Activated CD4-positive, alpha-beta T cell treated with anti-CD3 and anti-CD28 coated beads, Interleukin-2, amount 50 U/mL, for 24 hours (primary cell): Measurements from ENCODE around the gene FOXL1.

Source experiments
- DNase-seq, 2 donors: peaks; one replicate each; pipeline ENCODE4 v3.0.0-alpha.2; 2020; ENCODE audit warnings: low read depth in 1 of 2, low spot score in 1 of 2

FOXL1 gene

GRCh38 chr16:86578061-86578599, at the start of gene FOXL1:
Gene FOXL1 (plus strand): TSS chr16:86578549. CDS start chr16:86578724, 175 bp downstream.
- DNase-seq, result no peak

DNA sequence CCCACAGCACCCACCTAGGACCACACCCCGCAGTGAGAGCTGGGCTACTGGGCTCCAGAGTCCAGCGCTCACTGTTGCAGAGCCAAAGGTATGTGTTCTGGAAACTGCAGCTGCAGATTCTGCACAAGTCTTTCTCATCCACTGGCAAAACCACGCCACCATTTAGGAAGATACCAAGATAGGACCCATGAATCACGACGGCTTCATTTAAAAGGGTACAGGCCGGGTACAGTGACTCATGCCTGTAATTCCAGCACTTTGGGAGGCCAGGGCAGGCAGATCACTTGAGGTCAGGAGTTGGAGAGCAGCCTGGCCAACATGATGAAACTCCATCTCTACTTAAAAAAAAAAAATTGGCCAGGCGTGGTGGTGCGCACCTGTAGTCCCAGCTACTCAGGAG, 49.2 kb upstream of the FOXL1 start:
- DNase-seq, result no peak

GRCh38 chr16:86530251-86531190, 47.8 kb upstream of the FOXL1 start:
- no peak for DNase-seq

GRCh38 chr16:86531191-86531545, 47.2 kb upstream of the FOXL1 start:
- no peak for DNase-seq

DNA sequence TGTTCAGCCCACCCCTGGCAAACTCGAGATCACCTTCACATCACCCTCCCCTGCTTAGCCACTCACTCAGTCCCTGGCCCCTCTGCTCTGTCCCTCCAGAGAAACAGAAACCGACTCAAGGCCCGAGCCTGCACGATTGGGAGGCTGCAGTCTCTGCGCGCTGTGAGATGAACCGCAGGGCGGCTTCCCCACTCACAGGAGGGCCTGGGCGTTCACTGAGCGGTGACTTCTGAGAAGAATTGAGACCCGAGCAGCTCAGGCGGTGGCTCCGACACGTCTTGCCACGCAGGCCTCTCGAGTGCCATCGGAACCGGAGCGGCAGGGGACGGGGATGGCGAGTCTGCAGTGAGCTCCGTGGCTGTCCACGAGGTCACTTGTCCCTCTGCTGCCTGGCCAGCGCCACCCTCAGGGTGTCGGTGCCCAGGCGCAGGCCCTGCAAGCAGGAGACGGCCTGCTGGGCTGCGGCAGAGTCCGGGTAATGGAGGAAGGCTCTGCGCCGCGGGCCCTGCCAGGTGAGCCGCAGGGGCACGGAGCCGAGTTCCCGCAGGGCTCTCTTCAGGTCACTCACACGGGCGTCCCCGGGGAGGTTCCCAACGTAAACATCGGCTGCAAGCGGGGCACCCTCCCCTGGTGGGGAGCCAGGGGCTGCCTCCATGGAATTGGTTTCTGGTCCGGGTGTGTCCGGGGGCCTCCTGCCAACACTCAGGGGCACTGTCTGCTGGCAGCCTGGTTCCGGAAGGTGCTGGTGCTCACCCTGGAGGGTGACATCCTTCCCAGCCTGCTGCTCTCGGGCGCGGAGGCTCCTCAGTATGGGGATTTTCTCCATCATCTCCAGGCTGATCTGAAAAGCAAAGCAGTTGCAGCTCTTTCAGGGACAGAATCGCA, 46.5 kb upstream of the FOXL1 start:
- no peak for DNase-seq

DNA sequence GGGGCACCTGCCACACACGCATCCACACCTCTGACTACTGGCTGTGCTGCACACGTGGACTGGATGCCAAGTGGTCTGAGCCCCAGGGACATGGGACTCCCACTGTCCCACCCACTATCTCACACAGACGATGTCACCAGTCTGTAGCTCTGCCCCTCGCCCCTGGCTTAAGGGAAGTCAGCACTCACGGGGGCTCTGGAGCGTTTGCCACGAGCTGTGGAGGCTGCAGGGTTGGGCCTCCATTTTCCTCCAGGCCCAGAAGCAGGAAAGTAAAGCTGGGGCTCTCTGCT, 45.9 kb upstream of the FOXL1 start:
- DNase-seq, result no peak

DNA sequence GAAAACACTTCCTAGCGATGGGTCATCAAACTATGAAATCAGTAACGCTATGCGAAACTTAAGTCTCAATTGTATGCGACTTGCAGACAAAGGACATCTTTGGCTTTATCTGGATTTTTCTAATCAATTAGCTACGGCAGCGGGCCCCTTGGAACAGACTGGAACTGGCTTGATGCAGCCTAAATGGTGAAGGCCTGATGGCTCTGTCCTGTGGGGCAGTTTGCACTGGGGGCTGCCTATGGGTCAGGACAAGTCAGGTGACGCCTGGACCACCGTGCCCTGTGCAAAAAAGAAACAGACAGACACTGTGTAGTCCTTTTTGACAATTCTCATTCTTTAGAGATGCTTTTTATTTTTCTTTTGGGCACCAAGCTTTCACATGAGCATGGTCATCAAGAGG, 45.3 kb upstream of the FOXL1 start:
- DNase-seq, result no peak

DNA sequence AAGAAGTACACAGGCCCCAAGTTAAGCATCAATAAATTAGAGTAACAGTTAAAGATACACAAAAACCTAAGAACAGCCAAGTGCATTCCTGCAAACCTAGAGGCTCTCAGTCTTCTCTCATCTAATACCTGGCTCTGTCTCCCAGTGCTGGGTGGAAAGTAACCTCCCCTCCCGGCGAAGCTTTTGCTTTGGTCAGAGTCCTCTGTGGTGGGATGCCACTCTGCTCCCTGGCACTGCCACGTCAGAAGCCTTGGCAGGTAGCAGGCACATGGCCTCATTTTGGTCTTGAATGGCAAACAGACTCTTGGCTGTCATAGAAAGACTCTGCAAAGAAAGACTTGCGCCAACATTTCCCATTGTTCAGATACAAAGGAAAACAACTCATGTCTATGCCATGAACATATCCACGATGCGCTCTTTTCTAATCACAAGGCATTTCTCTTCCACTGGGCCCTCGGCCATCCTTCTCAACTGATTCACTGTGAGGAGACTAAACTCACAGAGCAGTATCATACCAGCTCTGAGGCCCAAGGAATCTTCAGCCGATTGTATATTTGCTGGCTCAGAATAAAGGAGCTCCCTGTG, 44.5 kb upstream of the FOXL1 start:
- DNase-seq, result no peak

DNA sequence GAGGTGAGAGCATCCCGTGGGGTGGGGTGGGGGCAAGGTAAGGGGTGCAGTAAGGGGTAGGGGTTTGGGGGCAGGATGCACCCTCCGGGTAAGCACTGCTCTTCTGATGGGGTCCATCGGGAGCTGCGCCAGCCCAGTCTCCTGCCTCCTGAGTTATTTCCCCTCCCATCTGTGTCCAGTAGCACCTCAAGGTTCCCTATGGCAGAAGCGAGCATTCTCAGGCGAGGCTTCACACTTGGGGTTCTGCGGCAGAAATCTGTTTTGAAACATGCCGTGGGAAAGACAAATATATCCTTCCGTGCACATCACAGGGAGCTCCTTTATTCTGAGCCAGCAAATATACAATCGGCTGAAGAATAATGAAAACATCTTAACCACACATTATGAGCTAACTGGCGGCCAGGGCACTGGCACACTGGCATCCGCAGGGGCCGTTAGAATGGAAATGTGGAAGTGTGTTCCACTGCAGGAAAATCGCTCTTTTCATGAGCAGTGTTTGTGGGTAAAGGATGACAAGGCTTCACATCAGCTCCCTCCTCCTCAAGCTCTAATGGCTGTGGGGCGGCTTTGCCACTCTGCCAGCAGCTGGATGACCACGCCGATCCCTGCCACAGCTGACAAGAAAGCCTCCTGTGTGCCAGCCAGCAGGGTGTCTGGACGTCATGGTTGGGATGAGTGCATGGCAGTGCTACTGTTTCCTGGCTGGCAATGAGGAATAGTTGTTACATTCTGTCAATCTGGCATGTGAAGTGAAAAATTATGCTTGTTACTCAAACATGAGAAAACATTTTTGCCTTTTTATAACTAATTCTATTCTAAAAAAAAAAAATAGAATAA, 43.4 kb upstream of the FOXL1 start:
- DNase-seq, result no peak

DNA sequence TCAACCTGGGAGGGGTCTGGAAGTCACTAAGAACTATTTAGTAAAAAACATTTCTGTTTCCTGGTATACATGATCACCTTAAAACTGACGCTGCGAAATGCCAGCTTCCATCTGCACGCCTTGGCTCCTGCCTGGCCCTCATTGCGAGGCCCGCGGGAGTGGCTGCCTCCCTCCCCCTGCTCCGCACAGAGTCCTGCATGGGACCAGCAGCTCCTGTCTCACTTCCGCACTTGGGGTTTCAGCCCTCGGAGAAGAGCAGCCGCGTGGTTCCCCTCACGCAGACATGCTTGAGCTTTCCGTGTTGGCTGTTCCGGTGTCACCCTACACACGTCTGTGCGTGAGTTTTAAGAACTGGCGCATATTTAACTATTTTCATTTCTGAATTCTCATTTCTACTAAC, 41.7 kb upstream of the FOXL1 start:
- no peak for DNase-seq

- no peak for DNase-seq
Observed at GRCh38 chr16:86537486-86537885, 40.9 kb upstream of the FOXL1 start.

- DNase-seq, result no peak
Observed at GRCh38 chr16:86538196-86538780, 40.1 kb upstream of the FOXL1 start.

DNA sequence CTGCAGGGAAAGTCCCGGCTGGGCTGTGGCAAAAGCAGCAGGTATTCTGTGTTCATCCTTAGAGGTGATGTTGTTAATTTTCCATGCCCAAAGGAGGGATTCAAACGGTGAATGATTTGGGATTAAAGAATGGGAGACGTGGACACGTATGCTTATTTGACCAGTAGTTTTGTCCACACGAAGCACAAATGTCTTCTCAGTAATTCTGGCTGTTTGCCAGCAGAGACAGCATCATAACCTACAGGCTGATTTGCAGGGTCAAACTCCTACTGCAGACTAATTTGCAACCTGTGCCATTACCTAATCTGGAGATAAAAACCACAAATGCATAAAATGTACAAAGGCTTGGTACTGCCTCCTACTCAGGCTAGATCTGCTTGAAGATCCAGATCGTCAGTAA, 37.5 kb upstream of the FOXL1 start:
- no peak for DNase-seq

DNA sequence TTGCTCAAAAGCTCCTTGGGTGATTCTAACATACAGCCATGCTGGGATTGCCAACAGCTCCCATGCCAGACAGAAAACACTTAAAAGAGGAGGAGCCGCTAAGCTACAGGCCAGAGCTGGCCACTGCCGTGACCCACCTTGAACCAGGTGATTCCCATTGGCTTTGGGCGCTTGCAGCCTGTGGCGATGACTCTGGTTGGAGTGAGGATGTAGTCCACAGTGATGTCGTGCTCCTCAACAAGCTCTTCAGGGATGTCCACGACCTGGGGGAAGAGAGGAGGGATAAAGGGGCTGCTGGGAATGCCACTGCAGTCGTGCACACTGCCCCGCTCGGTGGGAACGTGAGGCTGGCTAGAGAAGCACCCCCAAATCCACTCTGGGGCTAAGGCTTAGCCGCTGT, 36.8 kb upstream of the FOXL1 start:
- no peak for DNase-seq

GRCh38 chr16:86542756-86543750, 35.3 kb upstream of the FOXL1 start:
- DNase-seq, result no peak

DNA sequence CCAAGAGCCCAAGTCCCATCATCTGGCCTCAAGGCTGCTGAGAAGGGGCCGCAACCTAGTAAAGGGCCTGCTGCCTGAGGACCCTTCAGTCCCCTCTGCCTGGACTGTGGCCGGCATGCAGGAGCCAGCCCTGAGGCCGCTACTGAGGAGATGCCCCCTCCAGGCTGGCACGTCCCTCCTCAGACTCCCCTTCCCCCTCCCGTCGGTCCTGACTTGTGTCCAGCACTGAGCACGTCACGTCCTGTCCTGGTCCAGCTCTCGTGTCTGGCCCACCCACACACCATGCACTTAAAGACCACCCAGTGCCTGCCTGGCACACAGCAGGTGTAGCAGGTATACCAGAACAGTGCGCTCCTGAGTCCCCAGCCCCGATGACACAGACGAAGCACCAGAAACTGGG, 32.9 kb upstream of the FOXL1 start:
- DNase-seq, result no peak

DNA sequence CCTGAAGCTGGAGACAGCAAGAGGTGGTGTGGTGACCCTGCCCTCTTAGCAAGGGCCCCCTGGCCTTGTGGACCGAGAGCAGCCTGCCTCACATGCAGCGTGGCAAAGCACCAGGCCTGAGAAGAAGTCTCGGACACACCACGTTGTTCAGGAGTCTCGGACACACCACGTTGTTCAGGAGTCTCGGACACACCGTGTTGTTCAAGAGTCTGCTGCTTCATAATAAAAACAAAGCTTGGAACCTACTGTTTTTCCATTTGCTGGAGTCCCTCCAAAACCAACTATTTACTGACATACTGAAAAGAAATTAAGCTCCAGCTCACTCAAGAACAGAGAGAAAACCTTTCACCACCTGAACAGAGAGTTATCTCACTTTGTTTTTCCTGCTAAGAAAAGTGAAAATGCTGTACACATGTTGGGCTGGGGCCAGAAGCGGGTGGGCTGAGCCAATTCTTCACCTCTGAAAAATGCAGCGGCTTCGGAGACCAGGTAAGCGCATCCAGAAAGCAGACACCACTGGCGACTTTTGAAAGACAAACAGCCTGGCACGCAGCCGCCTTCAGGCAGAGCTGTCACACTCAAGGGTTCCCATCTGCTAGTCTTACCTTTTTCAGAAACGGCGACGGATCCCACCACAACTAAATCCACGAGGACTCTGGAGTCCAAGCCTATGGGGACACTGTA, 32.3 kb upstream of the FOXL1 start:
- no peak for DNase-seq

GRCh38 chr16:86546638-86547013, 31.7 kb upstream of the FOXL1 start:
- DNase-seq, result no peak

DNA sequence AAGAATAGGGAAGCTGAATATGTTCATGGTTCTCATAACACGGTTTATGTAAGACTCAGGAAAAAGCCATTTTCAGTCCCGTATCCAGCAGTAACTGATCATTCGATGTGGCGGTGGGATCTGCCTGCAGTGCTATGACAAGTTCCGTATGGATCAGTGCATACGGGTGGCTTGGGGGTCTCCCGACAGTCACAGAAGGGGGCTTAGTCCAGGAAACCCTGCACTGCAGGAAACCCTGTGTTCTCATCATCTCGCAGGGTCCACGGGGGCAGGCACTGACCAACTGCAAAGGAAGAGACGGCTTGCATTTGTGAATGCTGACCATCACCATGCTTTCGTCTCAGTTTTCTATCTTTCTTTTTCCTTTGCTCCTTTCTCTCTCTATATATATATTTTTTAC, 31.1 kb upstream of the FOXL1 start:
- DNase-seq, result no peak
